NCI-H1436 treated with DMSO at 0.1 percent for 48 hours (cell line): Measurements from ENCODE around the gene MARCKSL1.
"Not testable (repeated sequence)": the region's sequence is repeated elsewhere in the genome, so short reads cannot be mapped to it uniquely, and the experiment has no call there.

Experiments used
- DNase-seq: peaks from one replicate; lab custom pipeline; 2025; lab: John Stamatoyannopoulos, UW

The MARCKSL1 gene, protein sequence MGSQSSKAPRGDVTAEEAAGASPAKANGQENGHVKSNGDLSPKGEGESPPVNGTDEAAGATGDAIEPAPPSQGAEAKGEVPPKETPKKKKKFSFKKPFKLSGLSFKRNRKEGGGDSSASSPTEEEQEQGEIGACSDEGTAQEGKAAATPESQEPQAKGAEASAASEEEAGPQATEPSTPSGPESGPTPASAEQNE

GRCh38 chr1:32335790-32336590 is at the start of gene MARCKSL1:
Gene MARCKSL1, minus strand, starts transcription at chr1:32336233. Its CDS starts 200 bp downstream, at chr1:32336033.
- no peak for DNase-seq

DNA sequence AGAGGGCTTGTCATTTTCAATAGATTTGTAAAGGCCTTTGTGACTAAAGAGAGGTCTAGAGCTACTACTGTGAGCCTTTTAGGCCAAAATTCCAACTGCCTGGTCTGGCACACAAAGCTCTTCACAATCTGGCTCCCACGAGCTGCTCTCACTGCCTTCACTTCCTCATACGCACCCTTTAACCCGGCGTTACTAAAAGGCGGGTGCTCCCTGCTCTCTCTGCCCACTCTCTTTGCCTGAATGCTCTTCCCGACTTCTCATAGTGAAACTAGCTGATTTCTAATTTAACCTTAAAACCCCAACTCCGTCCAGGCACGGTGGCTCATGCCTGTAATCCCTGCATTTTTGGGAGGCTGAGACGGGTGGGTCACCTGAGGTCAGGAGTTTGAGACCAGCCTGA is 44.0 kb upstream of the MARCKSL1 start:
- no peak for DNase-seq

GRCh38 chr1:32377541-32378220 is 41.6 kb upstream of the MARCKSL1 start:
- no peak for DNase-seq

DNA sequence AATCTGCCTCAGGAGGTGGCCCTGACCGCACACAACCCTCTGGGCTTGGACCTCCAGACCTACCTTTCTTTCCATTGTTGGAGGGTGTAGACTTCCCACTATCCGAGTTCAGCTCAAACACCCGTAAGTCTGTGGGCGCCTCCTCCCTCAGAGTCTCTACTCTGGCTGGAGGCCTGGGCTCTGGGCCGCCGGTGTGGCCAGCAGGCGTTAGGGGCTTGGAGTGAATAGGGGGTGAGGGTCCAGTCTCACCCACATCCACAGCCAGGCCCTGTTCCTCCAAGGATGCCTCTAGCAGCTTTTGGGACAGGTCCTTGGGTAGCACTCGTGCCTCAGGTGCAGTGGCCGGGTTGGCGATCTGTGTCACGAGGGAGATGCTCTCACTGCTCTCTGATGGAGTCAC is 40.2 kb upstream of the MARCKSL1 start:
- DNase-seq: no peak

GRCh38 chr1:32373996-32374592 is 38.1 kb upstream of the MARCKSL1 start:
- DNase-seq: no peak

- no peak for DNase-seq
These were observed 36.2 kb upstream of the MARCKSL1 start for GRCh38 chr1:32372149-32372756.

- no peak for DNase-seq
These were observed 32.0 kb upstream of the MARCKSL1 start for GRCh38 chr1:32367912-32368635.

DNA sequence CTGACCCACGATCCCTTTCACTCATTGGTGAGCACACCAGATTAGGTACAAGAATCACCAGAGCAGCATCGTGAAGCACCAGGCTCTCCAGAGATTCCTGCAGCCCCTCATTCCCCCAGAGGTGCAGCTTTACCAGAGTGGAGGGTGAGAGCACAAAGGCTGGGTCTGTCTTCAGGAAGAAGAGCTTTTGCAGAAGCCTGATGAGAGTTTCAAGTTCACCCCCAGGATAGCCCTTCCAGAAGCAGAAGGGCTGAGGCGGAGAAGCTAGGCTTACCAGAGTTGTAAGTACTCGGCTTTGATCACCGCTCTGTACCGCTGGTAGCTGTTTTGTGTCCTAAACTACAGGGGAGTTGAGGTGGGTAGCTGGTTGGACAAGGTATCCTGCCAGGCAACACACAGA is 29.4 kb upstream of the MARCKSL1 start:
- no peak for DNase-seq

- DNase-seq: no peak
These were observed 28.8 kb upstream of the MARCKSL1 start for GRCh38 chr1:32364836-32365235.

- no peak for DNase-seq
These were observed 27.7 kb upstream of the MARCKSL1 start for GRCh38 chr1:32363713-32364112.

- DNase-seq: no peak
These were observed 26.7 kb upstream of the MARCKSL1 start, which contains the start of the genes FAM229A and TSSK3 for GRCh38 chr1:32362474-32363313. Gene FAM229A, minus strand, starts transcription at chr1:32362485. Its CDS starts 394 bp downstream, at chr1:32362091. Gene TSSK3, plus strand, starts transcription at chr1:32362539. Its CDS starts 163 bp downstream, at chr1:32362702.

DNA sequence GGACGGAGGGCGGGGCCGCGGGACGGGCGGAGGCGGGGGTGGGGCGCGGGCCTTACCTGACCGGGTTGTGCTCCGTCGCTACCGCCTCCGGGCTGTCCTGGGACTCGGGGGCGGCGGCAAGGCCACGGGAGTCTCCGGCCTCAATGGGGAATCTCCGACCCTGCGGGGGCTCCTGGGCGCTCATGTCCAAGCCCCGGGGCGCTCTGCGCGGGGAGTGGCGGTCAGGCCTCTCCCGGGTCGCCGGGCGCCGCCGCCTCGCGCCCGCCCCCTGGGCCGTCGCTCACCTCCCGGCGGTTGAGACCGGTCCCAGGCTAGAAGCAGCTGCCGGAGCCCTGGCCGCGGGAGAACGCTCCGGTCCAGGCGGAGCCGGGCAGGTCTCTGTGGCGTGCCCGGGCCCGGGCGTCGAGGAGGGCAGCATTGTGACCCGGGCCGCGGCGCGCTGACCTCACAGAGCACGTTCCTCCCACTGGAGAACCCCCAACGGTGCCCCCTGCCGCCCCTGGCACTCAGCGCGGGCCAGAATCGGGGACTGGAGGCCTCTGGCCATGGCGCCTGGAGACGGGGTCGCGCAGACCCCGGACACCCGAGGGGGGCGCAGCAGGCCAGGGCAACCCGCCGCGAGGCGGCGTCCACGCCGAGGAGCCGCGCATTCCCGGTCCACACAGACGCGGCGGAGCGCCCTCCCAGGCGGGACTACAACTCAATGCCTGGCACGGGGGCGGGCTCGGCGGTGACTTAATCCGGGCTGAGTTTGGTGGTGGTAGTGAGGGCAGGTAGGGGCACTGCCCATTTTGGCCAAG is 25.8 kb upstream of the MARCKSL1 start:
- DNase-seq: no peak

DNA sequence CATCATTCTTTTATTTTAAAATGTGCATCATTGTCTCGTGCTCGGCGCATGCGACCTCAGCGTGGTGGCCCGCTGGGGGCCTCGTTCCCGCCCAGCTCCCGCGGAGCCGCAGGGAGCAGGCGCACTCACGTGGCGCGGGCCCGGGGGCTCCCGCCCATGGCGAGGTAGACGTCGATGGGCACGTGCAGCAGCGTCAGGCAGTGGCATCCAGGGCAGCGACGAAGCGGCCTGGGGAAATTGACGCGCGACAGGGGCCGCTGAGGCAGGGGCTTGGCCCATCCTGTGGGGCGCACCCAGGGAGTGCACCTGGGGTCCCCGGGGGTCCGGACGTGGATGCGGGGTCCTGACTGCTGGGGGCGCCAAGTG is 25.3 kb upstream of the MARCKSL1 start:
- DNase-seq: no peak

GRCh38 chr1:32358435-32358834 is 22.4 kb upstream of the MARCKSL1 start:
- DNase-seq: no peak

DNA sequence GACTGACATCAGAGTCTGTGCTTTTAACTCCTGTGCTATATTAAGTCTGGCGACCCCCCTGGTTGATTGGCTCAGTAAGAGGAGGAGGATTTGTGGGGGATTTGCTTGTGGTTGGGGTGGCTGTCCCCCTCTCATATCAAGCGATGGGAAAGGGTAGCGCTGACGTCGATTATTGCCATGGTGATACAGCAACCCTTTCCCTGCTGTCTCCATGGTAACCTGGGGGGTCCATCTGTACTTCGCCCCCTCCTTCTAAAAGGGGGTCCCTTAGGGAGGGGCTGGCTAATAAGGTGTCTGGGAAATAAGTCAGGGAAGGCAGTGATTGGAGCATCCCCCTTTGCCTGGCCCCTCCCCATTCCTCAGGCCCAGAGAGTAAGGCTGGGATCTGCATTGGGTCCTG is 21.6 kb upstream of the MARCKSL1 start:
- no peak for DNase-seq

DNA sequence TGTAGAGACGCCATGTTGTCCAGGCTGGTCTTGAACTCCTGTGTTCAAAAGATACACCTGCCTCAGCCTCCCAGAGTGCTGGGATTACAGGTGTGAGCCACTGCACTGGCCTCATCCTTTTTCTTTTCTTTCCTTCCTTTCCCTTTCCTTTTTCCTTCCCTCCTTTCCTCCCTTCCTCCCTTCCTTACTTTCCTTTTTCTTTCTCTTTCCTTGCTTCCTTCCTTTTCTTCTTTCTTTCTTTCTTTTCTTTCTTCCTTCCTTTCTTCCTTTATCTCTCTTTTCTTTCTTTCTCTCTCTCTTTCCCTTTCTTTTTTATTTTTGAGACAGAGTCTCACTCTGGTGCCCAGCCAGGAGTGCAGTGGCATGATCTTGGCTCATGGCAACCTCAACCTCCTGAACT is 20.4 kb upstream of the MARCKSL1 start:
- no peak for DNase-seq

- not testable (repeated sequence) for DNase-seq
These were observed 19.7 kb upstream of the MARCKSL1 start for GRCh38 chr1:32355778-32356177.

DNA sequence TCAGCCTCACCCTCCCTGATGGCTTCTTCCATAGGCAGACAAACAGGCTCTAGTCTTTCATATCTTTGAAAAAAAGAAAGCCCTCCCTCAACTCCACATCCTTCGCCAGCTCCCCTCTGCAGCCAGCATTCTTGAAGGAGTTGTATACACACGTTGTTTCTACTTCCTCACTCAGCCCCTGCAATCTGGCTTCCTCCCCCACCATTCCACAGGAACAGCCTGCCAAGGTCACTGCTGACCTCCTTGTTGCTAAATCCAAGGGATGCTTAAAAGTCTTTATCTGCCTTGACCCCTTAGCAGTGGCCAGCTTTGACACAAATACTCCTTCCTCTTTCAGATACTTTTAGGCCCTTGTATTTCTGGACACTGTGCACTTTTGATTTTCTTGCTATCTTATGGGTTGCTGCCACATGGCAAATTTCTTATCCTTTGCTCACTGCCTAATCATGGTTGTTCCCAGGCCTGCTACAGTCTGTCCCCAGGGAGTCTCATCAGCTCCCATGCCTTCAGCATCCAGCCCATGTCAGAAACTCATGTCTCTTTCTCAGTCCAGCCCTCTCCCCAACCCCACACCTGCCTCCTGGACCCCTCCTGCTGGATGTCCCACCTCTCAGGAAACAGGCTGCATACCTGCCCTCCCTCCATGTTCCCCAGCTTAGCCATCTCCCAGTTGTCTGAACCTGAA is 18.0 kb upstream of the MARCKSL1 start:
- DNase-seq: no peak

DNA sequence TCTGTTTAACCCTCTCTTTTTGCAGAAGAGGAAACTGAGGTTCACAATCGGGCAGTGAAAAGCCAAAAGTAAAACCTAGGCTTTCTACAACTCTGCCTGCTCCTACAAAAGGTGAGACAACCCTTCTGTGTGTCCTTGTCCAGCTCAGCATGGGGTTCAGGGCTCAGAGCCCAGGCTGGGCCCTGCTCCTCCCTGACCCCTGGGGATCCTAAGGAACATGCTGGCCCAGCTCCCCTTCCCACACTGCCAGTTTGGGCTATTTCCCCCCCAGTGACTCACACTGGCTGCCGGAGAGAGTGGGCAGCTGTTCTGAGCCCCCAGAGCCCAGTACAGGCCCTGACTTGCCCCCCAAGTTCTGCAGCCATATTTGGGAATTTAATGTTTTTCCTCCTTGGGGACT is 17.4 kb upstream of the MARCKSL1 start:
- DNase-seq: no peak
